HG02678 (cell line): Measurements from ENCODE around the gene CCDC71L.

ENCODE experiments used
- ATAC-seq: cut with Tn5 transposase; IDR thresholded peaks from one replicate; pipeline ENCODE4 v1.9.1; 2021; ENCODE audit warnings: mild to moderate bottlenecking, moderate library complexity; ENCODE audit not compliant: unreplicated experiment

CCDC71L gene

GRCh38 chr7:106626376-106627164 lies 34.4 kb downstream of the CCDC71L start:
- ATAC-seq, result no peak

- ATAC-seq, result no peak
These were observed 35.2 kb downstream of the CCDC71L start for GRCh38 chr7:106625678-106626301.

GRCh38 chr7:106623853-106624252 lies 37.1 kb downstream of the CCDC71L start:
- ATAC-seq, result no peak

- no peak for ATAC-seq
These were observed 37.7 kb downstream of the CCDC71L start for GRCh38 chr7:106623315-106623660.

GRCh38 chr7:106622654-106623314 lies 38.2 kb downstream of the CCDC71L start:
- no peak for ATAC-seq

GRCh38 chr7:106621393-106622132 lies 39.4 kb downstream of the CCDC71L start:
- no peak for ATAC-seq

- no peak for ATAC-seq
These were observed 40.3 kb downstream of the CCDC71L start for GRCh38 chr7:106620676-106621075.

GRCh38 chr7:106620034-106620433 lies 40.9 kb downstream of the CCDC71L start:
- ATAC-seq, result no peak

- no peak for ATAC-seq
These were observed 41.7 kb downstream of the CCDC71L start for GRCh38 chr7:106619213-106619612.

- no peak for ATAC-seq
These were observed 42.5 kb downstream of the CCDC71L start for GRCh38 chr7:106618480-106618879.

- no peak for ATAC-seq
These were observed 43.1 kb downstream of the CCDC71L start for GRCh38 chr7:106617860-106618259.

- ATAC-seq, result no peak
These were observed 44.3 kb downstream of the CCDC71L start for GRCh38 chr7:106616708-106617051.

GRCh38 chr7:106615808-106616707 lies 44.9 kb downstream of the CCDC71L start:
- ATAC-seq, result no peak

- no peak for ATAC-seq
These were observed 46.2 kb downstream of the CCDC71L start for GRCh38 chr7:106614751-106615150.

GRCh38 chr7:106613848-106614560 lies 47.0 kb downstream of the CCDC71L start:
- no peak for ATAC-seq

GRCh38 chr7:106613279-106613678 lies 47.7 kb downstream of the CCDC71L start:
- ATAC-seq, result no peak

- no peak for ATAC-seq
These were observed 48.5 kb downstream of the CCDC71L start for GRCh38 chr7:106612432-106612831.

GRCh38 chr7:106611911-106612310 lies 49.0 kb downstream of the CCDC71L start:
- no peak for ATAC-seq

GRCh38 chr7:106610996-106611886 lies 49.7 kb downstream of the CCDC71L start:
- no peak for ATAC-seq
